ENCODE results near the gene BRME1.

Gene BRME1

DNA sequence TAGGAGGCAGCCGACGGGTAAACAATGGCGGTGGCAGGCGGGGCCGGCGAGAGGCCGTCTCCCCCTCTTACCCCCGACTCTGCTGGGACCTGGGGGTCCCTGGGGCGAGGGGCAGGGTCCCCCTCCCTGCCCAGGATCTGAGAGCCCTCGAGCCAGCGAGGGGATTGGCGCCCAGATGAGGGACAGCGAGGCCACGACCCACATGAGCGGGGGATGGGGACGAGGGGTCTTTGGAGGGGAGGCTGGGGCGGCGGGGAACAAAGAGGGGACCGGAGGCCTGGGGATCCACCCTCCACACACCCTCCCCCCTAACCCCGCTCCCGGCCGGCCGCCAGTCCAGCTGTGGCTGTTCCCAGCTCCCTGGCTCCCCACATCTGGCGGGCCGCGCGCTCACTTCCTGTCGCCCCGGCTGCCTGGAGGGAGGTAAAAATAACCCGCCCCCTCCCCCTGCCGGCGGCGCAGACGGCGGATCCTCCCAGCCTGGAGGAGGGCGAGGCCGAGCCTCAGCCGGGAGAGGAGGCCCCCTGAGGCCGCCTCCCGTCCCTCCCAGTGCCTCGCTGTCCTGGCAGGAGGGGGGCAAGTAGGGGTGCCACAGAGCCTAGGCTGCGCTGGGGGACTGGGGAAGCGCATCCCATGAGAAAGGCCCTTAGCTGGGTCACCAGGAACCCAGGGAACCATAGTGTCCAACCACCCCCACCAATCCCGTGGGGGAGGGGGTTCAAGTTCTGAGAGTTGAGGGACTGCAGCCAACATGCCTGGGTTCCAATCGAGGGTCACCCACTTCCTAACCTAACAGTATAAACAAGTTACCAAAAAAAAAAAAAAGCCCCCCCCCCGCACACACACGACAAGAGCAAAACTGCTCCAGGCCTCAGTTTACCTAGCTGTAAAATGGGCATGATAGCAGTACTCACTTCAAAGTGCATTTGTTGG lies 58.2 kb downstream of the BRME1 start (continued):
- TF ChIP-seq, protein P1, sequence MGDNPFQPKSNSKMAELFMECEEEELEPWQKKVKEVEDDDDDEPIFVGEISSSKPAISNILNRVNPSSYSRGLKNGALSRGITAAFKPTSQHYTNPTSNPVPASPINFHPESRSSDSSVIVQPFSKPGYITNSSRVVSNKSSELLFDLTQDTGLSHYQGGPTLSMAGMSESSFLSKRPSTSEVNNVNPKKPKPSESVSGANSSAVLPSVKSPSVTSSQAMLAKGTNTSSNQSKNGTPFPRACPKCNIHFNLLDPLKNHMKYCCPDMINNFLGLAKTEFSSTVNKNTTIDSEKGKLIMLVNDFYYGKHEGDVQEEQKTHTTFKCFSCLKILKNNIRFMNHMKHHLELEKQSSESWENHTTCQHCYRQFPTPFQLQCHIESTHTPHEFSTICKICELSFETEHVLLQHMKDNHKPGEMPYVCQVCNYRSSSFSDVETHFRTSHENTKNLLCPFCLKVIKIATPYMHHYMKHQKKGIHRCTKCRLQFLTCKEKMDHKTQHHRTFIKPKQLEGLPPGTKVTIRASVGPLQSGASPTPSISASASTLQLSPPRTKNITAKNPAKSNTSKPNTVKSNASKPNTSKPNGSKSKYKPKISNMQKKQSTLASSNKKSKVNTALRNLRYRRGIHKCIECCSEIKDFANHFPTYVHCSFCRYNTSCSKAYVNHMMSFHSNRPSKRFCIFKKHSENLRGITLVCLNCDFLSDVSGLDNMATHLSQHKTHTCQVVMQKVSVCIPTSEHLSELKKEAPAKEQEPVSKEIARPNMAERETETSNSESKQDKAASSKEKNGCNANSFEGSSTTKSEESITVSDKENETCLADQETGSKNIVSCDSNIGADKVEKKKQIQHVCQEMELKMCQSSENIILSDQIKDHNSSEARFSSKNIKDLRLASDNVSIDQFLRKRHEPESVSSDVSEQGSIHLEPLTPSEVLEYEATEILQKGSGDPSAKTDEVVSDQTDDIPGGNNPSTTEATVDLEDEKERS (tag by site-specific recombination; IDR thresholded peaks at IDR 0.05), result 0 out of 2 replicates have a peak, but pooled peaks have one; percentile 38
- TF ChIP-seq ZNF146 (tag by site-specific recombination; IDR thresholded peaks at IDR 0.05) (no peak; the same call in 1 of the 2 replicates), KLF7 (tag by site-specific recombination; IDR thresholded peaks at IDR 0.05; ENCODE audit: borderline replicate concordance) (peak; percentile 74; the same call in 1 of the 2 replicates), ZIC2 (tag by site-specific recombination; IDR thresholded peaks at IDR 0.05) (peak; percentile 92), IKZF3 (tag by site-specific recombination; IDR thresholded peaks at IDR 0.05) (peak; percentile 97), ZNF521 (tag by site-specific recombination; IDR thresholded peaks at IDR 0.05) (no peak), ZNF707 (tag by site-specific recombination; IDR thresholded peaks at IDR 0.05) (no peak), HOXD13 (CRISPR knock-in tag; IDR thresholded peaks at IDR 0.05; ENCODE audit: borderline replicate concordance) (no peak), ZNF302 (tag by site-specific recombination; IDR thresholded peaks at IDR 0.05; ENCODE audit: low read depth) (no peak), ZNF221 (tag by site-specific recombination; IDR thresholded peaks at IDR 0.05; ENCODE audit: borderline replicate concordance) (no peak), ZNF600 (tag by site-specific recombination; IDR thresholded peaks at IDR 0.05) (no peak; the same call in none of the 2 replicates), ZNF664 (tag by site-specific recombination; IDR thresholded peaks at IDR 0.05) (0 out of 2 replicates have a peak, but pooled peaks have one; percentile 28), ZNF660 (tag by site-specific recombination; IDR thresholded peaks at IDR 0.05) (peak; percentile 79), ZNF501 (tag by site-specific recombination; IDR thresholded peaks at IDR 0.05) (no peak), SP7 (tag by site-specific recombination; IDR thresholded peaks at IDR 0.05) (peak; percentile 35; the same call in 1 of the 2 replicates), OSR2 (tag by site-specific recombination; IDR thresholded peaks at IDR 0.05) (peak; percentile 43; the same call in 1 of the 2 replicates), ZNF623 (tag by site-specific recombination; IDR thresholded peaks at IDR 0.05) (no peak), ZNF394 (tag by site-specific recombination; IDR thresholded peaks at IDR 0.05; ENCODE audit: borderline replicate concordance) (no peak), ZNF670 (tag by site-specific recombination; IDR thresholded peaks at IDR 0.05; ENCODE audit: low read depth) (no peak), ZBTB7A (tag by site-specific recombination; IDR thresholded peaks at IDR 0.05; ENCODE audit: low read depth) (0 out of 2 replicates have a peak, but pooled peaks have one; percentile 60), ZNF19 (tag by site-specific recombination; IDR thresholded peaks at IDR 0.05; ENCODE audit: low read depth) (0 out of 2 replicates have a peak, but pooled peaks have one; percentile 17), SCRT1 (tag by site-specific recombination; IDR thresholded peaks at IDR 0.05; ENCODE audit: borderline replicate concordance) (no peak), ZNF791 (tag by site-specific recombination; IDR thresholded peaks at IDR 0.05) (no peak)
- TF ChIP-seq, protein P2, sequence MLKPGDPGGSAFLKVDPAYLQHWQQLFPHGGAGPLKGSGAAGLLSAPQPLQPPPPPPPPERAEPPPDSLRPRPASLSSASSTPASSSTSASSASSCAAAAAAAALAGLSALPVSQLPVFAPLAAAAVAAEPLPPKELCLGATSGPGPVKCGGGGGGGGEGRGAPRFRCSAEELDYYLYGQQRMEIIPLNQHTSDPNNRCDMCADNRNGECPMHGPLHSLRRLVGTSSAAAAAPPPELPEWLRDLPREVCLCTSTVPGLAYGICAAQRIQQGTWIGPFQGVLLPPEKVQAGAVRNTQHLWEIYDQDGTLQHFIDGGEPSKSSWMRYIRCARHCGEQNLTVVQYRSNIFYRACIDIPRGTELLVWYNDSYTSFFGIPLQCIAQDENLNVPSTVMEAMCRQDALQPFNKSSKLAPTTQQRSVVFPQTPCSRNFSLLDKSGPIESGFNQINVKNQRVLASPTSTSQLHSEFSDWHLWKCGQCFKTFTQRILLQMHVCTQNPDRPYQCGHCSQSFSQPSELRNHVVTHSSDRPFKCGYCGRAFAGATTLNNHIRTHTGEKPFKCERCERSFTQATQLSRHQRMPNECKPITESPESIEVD (tag by site-specific recombination; IDR thresholded peaks at IDR 0.05), result no peak
- TF ChIP-seq, protein P3, sequence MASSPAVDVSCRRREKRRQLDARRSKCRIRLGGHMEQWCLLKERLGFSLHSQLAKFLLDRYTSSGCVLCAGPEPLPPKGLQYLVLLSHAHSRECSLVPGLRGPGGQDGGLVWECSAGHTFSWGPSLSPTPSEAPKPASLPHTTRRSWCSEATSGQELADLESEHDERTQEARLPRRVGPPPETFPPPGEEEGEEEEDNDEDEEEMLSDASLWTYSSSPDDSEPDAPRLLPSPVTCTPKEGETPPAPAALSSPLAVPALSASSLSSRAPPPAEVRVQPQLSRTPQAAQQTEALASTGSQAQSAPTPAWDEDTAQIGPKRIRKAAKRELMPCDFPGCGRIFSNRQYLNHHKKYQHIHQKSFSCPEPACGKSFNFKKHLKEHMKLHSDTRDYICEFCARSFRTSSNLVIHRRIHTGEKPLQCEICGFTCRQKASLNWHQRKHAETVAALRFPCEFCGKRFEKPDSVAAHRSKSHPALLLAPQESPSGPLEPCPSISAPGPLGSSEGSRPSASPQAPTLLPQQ (tag by site-specific recombination; IDR thresholded peaks at IDR 0.05), result peak; percentile 6; the same call in 1 of the 2 replicates
- TF ChIP-seq, protein P4, sequence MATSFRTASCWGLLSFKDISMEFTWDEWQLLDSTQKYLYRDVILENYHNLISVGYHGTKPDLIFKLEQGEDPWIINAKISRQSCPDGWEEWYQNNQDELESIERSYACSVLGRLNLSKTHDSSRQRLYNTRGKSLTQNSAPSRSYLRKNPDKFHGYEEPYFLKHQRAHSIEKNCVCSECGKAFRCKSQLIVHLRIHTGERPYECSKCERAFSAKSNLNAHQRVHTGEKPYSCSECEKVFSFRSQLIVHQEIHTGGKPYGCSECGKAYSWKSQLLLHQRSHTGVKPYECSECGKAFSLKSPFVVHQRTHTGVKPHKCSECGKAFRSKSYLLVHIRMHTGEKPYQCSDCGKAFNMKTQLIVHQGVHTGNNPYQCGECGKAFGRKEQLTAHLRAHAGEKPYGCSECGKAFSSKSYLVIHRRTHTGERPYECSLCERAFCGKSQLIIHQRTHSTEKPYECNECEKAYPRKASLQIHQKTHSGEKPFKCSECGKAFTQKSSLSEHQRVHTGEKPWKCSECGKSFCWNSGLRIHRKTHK (tag by site-specific recombination; IDR thresholded peaks at IDR 0.05), result no peak
- TF ChIP-seq, protein P5, sequence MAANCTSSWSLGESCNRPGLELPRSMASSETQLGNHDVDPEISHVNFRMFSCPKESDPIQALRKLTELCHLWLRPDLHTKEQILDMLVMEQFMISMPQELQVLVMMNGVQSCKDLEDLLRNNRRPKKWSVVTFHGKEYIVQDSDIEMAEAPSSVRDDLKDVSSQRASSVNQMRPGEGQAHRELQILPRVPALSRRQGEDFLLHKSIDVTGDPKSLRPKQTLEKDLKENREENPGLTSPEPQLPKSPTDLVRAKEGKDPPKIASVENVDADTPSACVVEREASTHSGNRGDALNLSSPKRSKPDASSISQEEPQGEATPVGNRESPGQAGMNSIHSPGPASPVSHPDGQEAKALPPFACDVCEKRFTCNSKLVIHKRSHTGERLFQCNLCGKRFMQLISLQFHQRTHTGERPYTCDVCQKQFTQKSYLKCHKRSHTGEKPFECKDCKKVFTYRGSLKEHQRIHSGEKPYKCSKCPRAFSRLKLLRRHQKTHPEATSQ (tag by site-specific recombination; IDR thresholded peaks at IDR 0.05), result peak; percentile 46

All from HEK293 (cell line).